Psoas muscle (tissue), 8 donors: ENCODE results near the gene RNF212. TPM values are rescaled to one million over a fixed set of nuclear protein-coding genes. Genes with fewer than 3 reads are reported as not detected.
A peak's percentile ranks its signal among the peaks of the same experiment; 100 is the strongest.

ENCODE experiments used
- ATAC-seq, 4 donors: fragments of 200-7000 bp; cut with Tn5 transposase; one replicate each; pipeline ENCODE4 v1.9.1; 2020; ENCODE audit warnings: moderate library complexity in 3 of 4, mild to moderate bottlenecking in 2 of 4
- DNase-seq, 2 donors: peaks; one replicate each; pipeline ENCODE4 v3.0.0-alpha.2; 2020
- H3K27ac ChIP-seq: fragments of 200-600 bp; one replicate; pipeline ENCODE4 v1.8.0; 2022
- H3K27me3 ChIP-seq, 3 donors: fragments of 200-600 bp in 1 of 3; one replicate each; pipeline versions ENCODE4 v1.6.1 to v1.8.0; 2013 to 2022; ENCODE audit warnings: low read length in 2 of 3, mild to moderate bottlenecking in 2 of 3, moderate library complexity in 1 of 3; ENCODE audit not compliant: insufficient read depth in 3 of 3
- H3K36me3 ChIP-seq, 2 donors: fragments of 200-600 bp in 1 of 2; one replicate each; pipeline versions ENCODE4 v1.6.1 to v1.8.0; 2013 to 2022; ENCODE audit warnings: low read depth in 1 of 2, mild to moderate bottlenecking in 1 of 2, moderate library complexity in 1 of 2; ENCODE audit not compliant: insufficient read depth in 1 of 2
- H3K4me1 ChIP-seq: fragments of 200-600 bp; one replicate; pipeline ENCODE4 v1.8.0; 2022
- H3K4me3 ChIP-seq: fragments of 200-600 bp; one replicate; pipeline ENCODE4 v1.8.0; 2022; ENCODE audit warnings: mild to moderate bottlenecking
- H3K9me3 ChIP-seq: fragments of 200-600 bp; one replicate; pipeline ENCODE4 v1.8.0; 2022
- CTCF ChIP-seq: fragments of 200-600 bp; IDR thresholded peaks from one replicate; pipeline ENCODE4 v1.8.0; 2022; ENCODE audit warnings: antibody characterized with exemption
- WGBS, 3 donors: extraction: QIAGEN DNeasy Blood & Tissue Kit; methylation state at CpG; one replicate each; pipeline versions ENCODE4 v1.1.6 to v1.1.7; 2013; 5-methylcytosine and 5-hydroxymethylcytosine counted together
- intact Hi-C, 2 donors: fragments of 100-400 bp; cut with DNase I; formaldehyde crosslinking; loops; one replicate each; pipeline versions ENCODE4 v1.11.0 to v1.14.2; 2022
- long read RNA-seq, 2 donors: library from polyadenylated mRNA; unstranded; transcript quantifications; one replicate each; pipeline ENCODE4 v2.0.0, GENCODE V29; 2021
- polyA plus RNA-seq, 3 donors: library from polyadenylated mRNA; stranded (reverse); fragments of 200-250 nt; gene quantifications; one replicate each; pipeline ENCODE4 v1.2.3, GENCODE V29; 2013
- total RNA-seq, 4 donors: library from RNA; stranded (reverse); fragmentation: NEBNext Ultra II Directional in 2 of 4; extraction: Animal tissue kit (Norgen Biotek cat#: 25700) in 2 of 4; gene quantifications; one replicate each; pipeline versions ENCODE4 v1.2.1 to v1.2.4, GENCODE V29; 2021 to 2023
- donor health status: healthy with polysubstance abuse.
- donor health status: DM: no; HTN: no; CAD: no; lungs with moderate emphysema.
- donor health status: Bipolar disorder and iron deficiency.
- donor health status: healthy.
- donor health status: DM: yes; HTN: yes; CAD: no.
- donor health status: DM: no; HTN: no; CAD: no.
- donor health status: DM: no; HTN: no; CAD: no.
- donor health status: DM: yes; HTN: yes; CAD: no.

Gene RNF212
- 1 to 10 TPM in 1 of 4 donors, under 1 TPM in 3; 0.42 to 1.5 (median 0.69) TPM for total RNA-seq
- polyA plus RNA-seq: under 1 TPM; 0.03 to 0.38 (median 0.31) TPM
- long read RNA-seq, donor 1: 0 reads
- long read RNA-seq, donor 2: 0 reads

- peak within 1 kb of the TSS; percentile 57 for H3K4me3 ChIP-seq
- peaks cover 2 to 52% (median 13%) of the 10 kb centered on the region in 3 donors for H3K27me3 ChIP-seq
- peak in 2 of 4 donors; percentile 35 to 37 for ATAC-seq
Observed at GRCh38 chr4:1113311-1114009, at the start of gene RNF212. Gene RNF212, minus strand, starts transcription at chr4:1113564. Its CDS starts 100 bp downstream, at chr4:1113464.

GRCh38 chr4:1160351-1160750, 47.0 kb upstream of the RNF212 start:
- ATAC-seq (no peak), DNase-seq (no peak)
- no peak overlapping the region for H3K4me3 ChIP-seq
- no peaks in the 10 kb centered on the region for H3K4me1 ChIP-seq
- H3K27ac ChIP-seq: no peak overlapping the region
- WGBS, 3 donors: 66 to 83% (median 78%) methylated on average over 1 of the region's 1 CpG
- H3K9me3 ChIP-seq: peaks cover 7% of the 10 kb centered on the region
- no peaks in the 10 kb centered on the region for H3K36me3 ChIP-seq
- H3K27me3 ChIP-seq: no peaks in the 10 kb centered on the region
- no peak for TF ChIP-seq CTCF
- intact Hi-C loops: no loop called here

More at GRCh38 chr4:1113311-1114009, at the start of gene RNF212:
- H3K4me1 ChIP-seq: no peaks in the 10 kb centered on the region
- no peaks in the 10 kb centered on the region for H3K9me3 ChIP-seq
- peak; percentile 25 to 49 for DNase-seq
- intact Hi-C loops: no loop called here
- no peak within 1 kb of the TSS for H3K27ac ChIP-seq
- WGBS, 3 donors: 14 to 21% (median 18%) methylated on average over 48 to 71 of the region's 72 CpGs
- H3K36me3 ChIP-seq: no peaks in the 10 kb centered on the region
- no peak for TF ChIP-seq CTCF

- DNase-seq (no peak), ATAC-seq (no peak)
- Histone ChIP-seq H3K4me3 (no peak overlapping the region), H3K27me3 (no peaks in the 10 kb centered on the region), H3K4me1 (peaks cover 7% of the 10 kb centered on the region), H3K27ac (no peak overlapping the region), H3K36me3 (no peaks in the 10 kb centered on the region), H3K9me3 (peaks cover 7% of the 10 kb centered on the region)
- TF ChIP-seq CTCF: no peak
- intact Hi-C loops: no loop called here
- WGBS, 3 donors: 86 to 92% (median 92%) methylated on average over 8 of the region's 8 CpGs
Observed at GRCh38 chr4:1156069-1156468, 42.7 kb upstream of the RNF212 start.

- DNase-seq (no peak), ATAC-seq (peak; percentile 25 to 81 (median 60))
- Histone ChIP-seq H3K36me3 (no peaks in the 10 kb centered on the region), H3K4me3 (no peak overlapping the region), H3K27ac (no peak overlapping the region), H3K9me3 (peaks cover 7% of the 10 kb centered on the region), H3K4me1 (peaks cover 7% of the 10 kb centered on the region), H3K27me3 (peaks cover 0 to 2% (median 0%) of the 10 kb centered on the region in 3 donors)
- TF ChIP-seq CTCF: no peak
- 36 to 52% (median 43%) methylated on average over 3 of the region's 3 CpGs for WGBS, 3 donors
- intact Hi-C loops: no loop called here
Observed at GRCh38 chr4:1155314-1155713, 42.0 kb upstream of the RNF212 start.
